Stimulated activated CD4-positive, alpha-beta T cell treated with anti-CD3 and anti-CD28 coated beads, Interleukin-4, amount 100 ng/mL, for 1 hour (primary cell): ENCODE data around the gene RAB40B.
"Not testable (repeated sequence)": the region's sequence is repeated elsewhere in the genome, so short reads cannot be mapped to it uniquely, and the experiment has no call there.

Experiments used
- DNase-seq: peaks from one replicate; pipeline ENCODE4 v3.0.0-alpha.2; 2020

Gene RAB40B

DNA sequence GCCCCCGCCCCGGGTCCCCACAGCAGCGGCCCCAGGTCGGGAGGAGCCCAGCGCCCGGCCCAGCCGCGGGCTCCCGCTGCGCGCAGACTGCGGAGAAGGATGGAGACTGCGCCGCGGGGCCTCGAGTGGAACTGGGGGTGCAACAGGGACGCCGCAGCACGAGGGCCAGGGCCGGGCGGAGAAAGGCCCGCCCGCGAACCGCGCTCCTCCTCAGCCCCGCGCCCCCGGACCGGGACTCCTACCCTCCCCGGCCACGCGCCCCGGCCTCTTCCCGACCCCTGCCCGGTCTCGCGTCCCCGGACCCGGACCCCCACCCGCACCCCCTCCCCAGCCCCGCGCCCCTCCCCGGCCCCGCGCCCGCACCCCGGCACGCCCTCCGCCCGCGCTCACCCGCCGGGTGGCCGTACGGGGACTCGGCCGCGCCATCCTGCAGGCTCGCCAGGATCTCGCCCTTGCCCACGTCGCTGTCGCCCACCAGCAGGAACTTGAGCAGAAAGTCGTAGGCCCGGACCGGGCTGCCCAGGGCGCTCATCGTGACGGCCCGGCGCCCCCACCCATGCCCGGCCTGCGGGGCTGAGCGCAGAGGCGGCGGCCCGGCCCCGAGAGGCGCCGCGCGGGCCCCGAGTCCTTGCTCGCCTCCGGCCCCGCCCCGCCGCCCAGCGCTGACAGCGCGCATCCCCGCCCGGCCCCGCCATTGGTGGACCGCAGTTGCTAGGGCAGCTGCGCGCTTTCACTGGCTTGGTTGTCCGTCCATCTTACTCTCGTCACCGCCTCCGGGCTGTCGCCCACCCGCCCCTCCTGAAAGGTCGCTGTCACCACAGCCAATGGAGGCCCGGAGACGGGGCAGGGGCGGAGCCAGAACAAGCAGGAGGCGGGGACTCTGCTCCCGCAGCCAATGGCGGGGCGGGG is at the start of gene RAB40B:
RAB40B (minus strand) TSS at position 634 of the 909 bp plus-strand sequence; CDS start at position 532, 102 bp downstream.
- peak; percentile 98 for DNase-seq

DNA sequence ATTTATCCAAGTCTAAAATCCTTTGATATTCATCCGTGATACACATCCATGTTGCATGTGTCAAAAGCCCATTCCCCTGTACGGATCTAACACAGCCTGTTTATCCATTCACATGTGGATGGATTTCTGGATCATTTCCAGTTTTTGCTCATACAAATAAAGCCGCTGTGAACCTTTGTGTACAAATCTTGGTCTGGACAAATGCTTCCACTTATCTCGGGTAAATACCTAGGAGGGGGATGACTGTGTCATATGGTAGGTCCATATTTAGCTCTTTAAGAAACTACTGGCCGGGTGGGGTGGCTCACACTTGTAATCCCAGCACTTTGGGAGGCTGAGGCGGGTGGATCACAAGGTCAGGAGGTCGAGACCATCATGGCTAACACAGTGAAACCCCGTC is 47.0 kb upstream of the RAB40B start:
- no peak for DNase-seq

- not testable (repeated sequence) for DNase-seq
These were observed 46.2 kb upstream of the RAB40B start for GRCh38 chr17:82744736-82745135.

DNA sequence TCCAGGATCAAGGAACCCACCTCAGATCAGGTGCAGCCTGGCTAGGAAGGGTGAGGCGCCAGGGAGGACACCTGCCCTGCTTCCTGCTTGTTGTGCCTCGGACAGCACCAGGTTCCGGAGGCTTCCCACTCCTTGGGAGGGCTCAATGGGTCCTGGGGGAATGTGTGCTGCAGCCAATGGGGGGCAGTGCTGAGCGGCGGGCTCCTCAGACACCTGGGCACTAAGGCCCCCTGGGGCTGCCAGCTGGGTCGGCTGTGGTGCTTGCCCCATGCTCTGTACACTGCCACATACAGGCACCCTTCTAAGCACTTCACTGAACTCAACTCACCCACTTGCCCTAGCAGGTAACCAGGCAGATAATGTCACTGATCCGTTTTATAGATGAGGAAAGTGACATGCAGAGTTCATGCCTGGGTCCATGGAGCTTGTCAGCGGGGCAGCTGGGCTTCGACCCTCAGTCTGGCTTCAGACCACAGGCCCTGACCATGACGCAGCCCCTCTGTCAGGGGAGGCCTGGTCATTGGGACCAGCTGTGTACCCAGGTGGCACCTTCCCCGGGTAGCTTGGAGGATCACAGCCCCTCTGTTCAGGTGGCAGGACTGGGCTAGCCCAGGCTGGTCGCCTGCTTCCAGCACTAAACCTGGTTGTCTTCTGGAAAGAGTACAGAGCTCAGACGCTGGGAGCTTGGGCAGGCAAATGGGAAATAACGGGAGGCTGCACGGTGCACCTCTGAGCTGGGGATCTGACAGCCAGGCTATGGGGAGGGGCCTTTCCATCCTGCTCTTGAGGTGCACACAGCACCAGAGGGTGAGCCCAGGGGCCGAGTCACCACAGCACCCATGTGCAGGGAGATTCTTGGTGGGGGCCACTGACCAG is 45.1 kb upstream of the RAB40B start:
- DNase-seq, result no peak

DNA sequence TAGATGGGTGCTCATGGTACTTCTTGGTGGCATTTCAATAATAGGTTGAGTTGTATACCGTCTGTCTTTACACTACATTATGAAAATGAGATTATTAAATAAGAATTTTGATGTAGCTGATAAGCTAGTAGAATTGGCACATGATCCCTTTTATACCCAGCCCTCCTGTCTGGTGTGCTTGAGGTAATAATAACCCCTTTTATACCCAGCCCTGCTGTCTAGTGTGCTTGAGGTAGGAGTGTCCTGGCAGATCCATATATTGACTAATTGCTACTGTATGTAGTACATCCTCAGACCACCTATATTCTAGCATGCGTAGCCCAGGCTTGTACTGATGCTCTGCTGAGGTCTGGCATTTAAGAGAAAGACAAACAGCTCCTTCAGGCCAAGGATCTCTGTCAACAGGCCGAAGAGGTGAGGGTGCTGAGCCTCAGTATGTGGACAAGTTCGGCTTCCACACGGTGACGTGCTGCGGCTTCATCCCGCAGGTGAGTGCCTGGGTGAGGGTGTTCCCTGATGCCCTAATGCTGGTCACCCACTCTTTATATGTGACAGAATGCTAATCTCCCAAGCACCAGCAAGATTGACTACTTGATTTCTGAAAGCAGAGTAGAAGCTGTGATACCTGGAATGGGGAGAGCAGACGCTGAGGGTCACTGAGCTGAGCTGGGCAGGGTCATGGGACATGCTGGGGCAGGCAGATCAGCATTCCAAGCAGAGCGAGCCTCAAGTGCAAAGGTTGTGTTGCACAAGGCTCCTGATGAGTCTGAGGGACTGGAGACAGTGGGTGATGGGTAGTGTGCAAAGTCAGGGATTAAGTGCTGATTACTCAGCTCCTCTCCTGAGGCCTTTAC is 42.6 kb upstream of the RAB40B start:
- no peak for DNase-seq

DNA sequence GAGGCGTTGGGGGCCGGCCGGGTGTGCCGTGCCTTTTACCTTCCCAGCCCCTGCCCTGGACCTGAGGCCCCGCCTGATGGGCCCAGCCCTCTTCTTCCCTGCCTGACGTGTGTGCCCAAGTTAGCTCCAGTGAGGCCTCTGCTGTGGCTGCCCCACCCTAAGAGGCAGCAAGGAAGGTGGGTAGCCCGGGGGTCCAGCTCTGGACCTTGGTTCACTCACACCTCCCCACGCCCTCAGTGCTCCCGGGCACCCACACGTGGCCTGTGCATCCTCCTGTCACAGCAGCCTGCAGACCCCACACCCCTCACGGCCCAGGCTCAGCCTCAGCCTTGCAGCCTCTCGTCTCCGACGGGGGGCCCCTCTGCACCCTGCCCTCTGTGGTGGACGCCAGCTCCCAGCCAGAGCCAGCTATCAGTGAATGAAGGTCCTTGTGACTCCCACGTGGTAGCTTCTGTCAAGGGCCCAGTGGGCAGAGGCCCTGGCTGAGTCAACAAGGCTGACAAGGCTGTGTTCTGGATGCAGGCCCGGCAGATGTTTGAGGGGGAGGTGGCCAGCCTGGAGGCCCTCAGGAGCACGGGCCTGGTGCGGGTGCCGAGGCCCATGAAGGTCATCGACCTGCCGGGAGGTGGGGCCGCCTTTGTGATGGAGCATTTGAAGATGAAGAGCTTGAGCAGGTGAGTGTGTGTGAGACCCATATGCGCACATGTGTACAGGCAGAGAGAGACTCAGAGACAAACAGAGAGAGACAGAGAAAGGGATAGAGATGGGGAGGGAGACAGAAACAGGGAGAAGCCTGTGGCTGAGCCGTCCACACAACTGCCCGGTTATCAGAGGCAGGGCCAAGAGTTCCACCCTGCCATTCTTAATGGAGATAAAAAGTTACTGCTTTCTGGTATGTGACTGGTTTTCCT is 39.7 kb upstream of the RAB40B start:
- no peak for DNase-seq

- no peak for DNase-seq
These were observed 38.1 kb upstream of the RAB40B start for GRCh38 chr17:82736511-82737185.

DNA sequence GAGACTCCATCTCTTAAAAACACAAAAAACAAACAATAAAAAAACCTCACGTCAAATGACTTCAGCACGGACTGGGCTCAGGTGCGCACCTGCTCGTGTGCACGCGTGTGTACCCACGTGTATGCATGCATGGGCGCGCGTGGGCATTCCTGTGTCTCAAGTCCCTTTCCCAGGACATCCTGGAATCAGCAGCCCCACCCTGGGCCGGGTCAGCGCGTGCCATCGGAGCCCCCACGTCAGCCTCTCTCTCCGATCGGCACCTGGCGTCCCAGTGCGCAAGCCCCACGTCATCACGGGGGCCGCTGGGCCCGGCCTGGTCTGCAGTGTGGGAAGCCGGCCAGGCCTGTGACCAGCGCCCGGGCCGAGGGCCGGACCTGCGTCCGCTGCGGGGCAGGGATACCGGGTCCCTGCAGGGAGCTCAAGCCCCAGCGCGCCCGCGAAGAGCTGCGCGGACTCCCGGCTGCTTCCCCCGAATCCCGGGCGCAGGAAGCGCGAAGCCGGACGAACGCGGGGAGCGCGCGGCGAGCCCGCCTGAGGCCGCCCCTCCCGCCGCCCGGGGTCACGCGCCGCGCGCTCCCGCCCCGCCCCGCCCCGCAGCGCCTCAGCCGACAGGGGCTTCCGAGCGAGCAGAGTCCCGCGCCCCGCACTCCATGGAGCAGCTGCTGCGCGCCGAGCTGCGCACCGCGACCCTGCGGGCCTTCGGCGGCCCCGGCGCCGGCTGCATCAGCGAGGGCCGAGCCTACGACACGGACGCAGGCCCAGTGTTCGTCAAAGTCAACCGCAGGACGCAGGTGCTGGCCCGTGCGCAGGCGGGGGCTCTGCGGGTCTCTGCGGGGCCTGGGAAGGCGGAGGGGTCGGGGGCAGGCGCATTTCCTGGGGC is 36.7 kb upstream of the RAB40B start, which contains the start of gene FN3K:
FN3K (plus strand) TSS at position 629 of the 880 bp plus-strand sequence; CDS start at position 651, 22 bp downstream.
- peak; percentile 33 for DNase-seq

DNA sequence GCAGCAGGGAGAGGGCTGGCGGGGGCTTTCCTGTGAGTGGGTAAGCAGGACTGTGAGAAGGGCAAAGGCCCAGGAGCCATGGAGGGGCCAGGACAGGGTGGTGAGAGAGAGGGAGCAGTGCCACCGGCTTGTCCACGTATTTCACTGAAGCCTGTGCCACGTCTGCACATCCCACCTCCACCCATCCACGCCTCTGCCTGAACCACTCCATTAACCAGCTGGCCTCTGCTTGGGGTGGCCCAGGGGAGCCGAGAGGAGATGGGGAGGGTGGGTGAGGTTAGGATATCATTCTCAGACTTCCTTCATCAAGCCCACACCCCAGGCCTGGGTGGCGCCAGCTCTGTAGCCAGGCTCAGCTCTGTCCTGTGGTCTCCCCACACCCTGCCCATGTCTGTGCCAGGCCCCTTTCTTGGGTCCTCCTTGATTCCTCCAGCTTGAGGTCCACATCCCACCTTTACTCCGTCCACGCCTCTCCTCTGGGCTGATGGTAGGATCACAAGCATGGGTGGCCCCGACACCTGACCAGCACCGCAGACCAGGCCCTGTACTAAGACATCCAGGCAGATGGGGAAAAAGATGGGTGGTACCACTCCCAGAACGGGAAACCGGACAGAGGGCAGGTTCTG is 33.7 kb upstream of the RAB40B start:
- no peak for DNase-seq

- DNase-seq, result no peak
These were observed 31.2 kb upstream of the RAB40B start for GRCh38 chr17:82729479-82730260.

GRCh38 chr17:82726427-82726826 is 27.9 kb upstream of the RAB40B start:
- no peak for DNase-seq

DNA sequence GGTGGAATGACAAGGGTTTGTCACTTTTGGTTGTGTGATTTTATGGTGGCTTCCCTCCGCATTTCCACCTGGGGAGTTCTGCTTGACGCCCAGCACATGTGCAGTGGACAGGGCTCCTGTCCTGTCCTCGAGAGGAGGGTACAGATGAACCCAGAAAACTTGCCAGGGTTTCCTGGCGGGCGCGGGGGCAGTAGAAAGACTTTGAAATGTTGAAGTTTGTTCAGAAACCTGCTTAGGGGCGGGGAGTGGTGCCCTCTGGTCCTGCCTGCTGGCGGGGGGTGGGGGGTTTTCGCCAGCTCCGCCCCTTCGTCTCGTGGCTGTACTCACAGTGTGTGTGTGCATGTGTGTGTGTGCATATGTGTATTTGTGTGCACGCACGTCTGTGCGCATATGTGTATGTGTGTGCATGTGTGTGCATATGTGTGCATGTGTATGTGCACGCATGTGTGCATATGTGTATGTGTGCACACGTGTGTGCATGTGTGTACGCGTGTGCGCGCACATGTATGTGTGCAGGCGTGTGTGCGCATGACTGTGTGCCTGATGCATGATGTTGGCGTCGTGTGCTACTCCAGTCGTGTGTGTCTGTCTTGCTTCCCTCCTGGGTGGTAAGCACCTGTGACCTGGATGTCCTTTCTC is 24.8 kb upstream of the RAB40B start:
- no peak for DNase-seq

DNA sequence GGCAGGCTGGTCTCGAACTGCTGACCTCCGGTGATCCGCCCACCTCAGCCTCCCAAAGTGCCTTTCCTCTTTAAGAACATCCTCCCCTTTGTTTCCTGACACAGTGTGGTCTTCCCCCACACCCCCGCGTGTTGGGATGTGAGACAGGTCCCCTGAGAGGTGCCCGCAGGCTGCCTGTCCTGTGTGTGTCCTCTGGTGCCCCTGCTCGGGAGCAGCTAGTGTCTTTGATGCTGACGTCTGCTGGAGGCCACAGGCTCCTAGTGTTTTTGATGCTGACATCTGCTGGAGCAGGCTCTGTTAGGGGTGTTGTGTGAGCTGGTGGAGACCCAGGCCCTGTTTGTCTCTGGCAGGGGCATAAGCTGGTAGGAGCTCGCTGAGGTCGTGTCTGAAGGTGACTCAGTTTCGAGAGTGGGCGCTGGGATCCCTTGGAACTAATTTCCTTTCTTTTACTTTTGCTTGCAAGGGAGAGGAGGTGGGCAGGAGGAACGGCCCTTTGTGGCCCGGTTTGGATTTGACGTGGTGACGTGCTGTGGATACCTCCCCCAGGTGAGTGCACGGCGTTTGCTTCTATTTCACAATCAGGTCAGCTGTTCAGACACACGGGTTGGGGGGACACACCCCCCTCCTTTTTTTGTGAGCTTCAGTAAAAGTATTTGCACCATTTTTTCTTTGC is 24.0 kb upstream of the RAB40B start:
- DNase-seq, result no peak

- no peak for DNase-seq
These were observed 21.7 kb upstream of the RAB40B start for GRCh38 chr17:82720204-82720603.

GRCh38 chr17:82718986-82719685 is 20.6 kb upstream of the RAB40B start:
- no peak for DNase-seq

DNA sequence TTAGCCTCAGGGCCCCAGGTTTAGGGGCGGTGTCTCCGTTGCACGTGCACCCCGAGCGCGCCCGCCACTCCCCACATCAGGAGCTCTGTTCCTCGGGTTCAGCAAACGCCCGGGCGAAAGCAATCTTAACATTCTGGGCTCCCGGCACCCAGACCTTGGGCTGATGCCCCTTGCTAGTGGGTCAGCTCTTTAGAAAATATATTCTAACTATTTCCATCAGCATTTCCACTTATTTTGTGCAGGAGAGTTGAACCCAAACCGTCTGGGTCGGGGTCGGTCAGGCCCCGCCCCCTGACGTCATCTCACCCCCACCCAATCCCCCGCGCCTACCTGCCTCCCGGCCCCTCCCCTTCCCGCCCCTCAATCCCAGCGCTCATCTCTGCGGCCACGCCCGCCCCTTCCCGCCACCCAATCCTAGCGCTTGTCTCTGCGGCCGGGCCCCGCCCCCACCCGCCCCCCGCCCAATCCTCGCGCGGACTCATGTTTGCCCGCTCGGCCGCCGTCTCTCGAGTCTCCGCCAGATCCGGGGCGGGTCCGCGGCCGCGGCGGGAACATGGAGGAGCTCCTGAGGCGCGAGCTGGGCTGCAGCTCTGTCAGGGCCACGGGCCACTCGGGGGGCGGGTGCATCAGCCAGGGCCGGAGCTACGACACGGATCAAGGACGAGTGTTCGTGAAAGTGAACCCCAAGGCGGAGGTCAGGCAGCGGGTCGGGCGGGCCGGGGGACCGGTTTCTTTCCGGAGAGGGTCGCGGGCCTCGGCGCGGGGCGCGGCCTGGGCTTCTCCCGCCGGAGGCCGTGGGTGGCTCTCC is 17.9 kb upstream of the RAB40B start, which contains the start of gene FN3KRP:
FN3KRP (plus strand) TSS at position 504 of the 808 bp plus-strand sequence; CDS start at position 554, 50 bp downstream.
- DNase-seq, result peak; percentile 97
